Adipocyte (in vitro differentiated cells): ENCODE measurements around the gene TRAPPC8.
A peak's percentile ranks its signal among the peaks of the same experiment; 100 is the strongest.

Source experiments
- DNase-seq: peaks from one replicate; pipeline ENCODE4 v3.0.0-alpha.2; 2015; ENCODE audit warnings: low read depth
- H3K27me3 ChIP-seq: replicated peaks from 2 replicates; pipeline ENCODE4 v1.7.0; 2013; ENCODE audit warnings: mild to moderate bottlenecking, low read length, moderate library complexity; ENCODE audit not compliant: control insufficient read depth, insufficient read depth
- H3K36me3 ChIP-seq: 2 replicates; pipeline ENCODE4 v1.7.0; 2013; ENCODE audit warnings: low read length, mild to moderate bottlenecking, moderate library complexity; ENCODE audit not compliant: control insufficient read depth, insufficient read depth, severe bottlenecking
- H3K4me1 ChIP-seq: 2 replicates; pipeline ENCODE4 v1.7.0; 2013; ENCODE audit warnings: mild to moderate bottlenecking, low read length, moderate library complexity; ENCODE audit not compliant: control insufficient read depth, insufficient read depth
- H3K4me3 ChIP-seq: 2 replicates; pipeline ENCODE4 v1.7.0; 2013; ENCODE audit warnings: mild to moderate bottlenecking, low read length, moderate library complexity
- H3K9ac ChIP-seq: 2 replicates; pipeline ENCODE4 v1.7.0; 2013; ENCODE audit warnings: mild to moderate bottlenecking, low read length, moderate library complexity
- H3K9me3 ChIP-seq: 2 replicates; pipeline ENCODE4 v1.7.0; 2013; ENCODE audit warnings: mild to moderate bottlenecking, low read length, moderate library complexity; ENCODE audit not compliant: control insufficient read depth

The TRAPPC8 gene

GRCh38 chr18:31942999-31943877 lies at the start of gene TRAPPC8:
TSS of gene TRAPPC8 (minus strand) at chr18:31943128. CDS start at chr18:31942764, 364 bp downstream.
- Histone ChIP-seq H3K4me3 (peak within 1 kb of the TSS; percentile 98), H3K4me1 (peaks cover 20% of the 10 kb centered on the region), H3K9me3 (no peaks in the 10 kb centered on the region)

GRCh38 chr18:31990823-31991222 lies 47.9 kb upstream of the TRAPPC8 start:
- no peak overlapping the region for H3K9ac ChIP-seq
- H3K27me3 ChIP-seq: no peaks in the 10 kb centered on the region
- no peaks in the 10 kb centered on the region for H3K9me3 ChIP-seq
- no peaks in the 10 kb centered on the region for H3K36me3 ChIP-seq
- DNase-seq: no peak
- H3K4me1 ChIP-seq: no peaks in the 10 kb centered on the region
- H3K4me3 ChIP-seq: no peak overlapping the region

More at GRCh38 chr18:31942999-31943877, at the start of gene TRAPPC8:
- Histone ChIP-seq H3K9ac (peak within 1 kb of the TSS; percentile 96), H3K27me3 (no peaks in the 10 kb centered on the region), H3K36me3 (no peaks in the 10 kb centered on the region)
- DNase-seq: peak; percentile 100

GRCh38 chr18:31983976-31984375 lies 41.0 kb upstream of the TRAPPC8 start:
- H3K36me3 ChIP-seq: no peaks in the 10 kb centered on the region
- no peak for DNase-seq
- H3K4me3 ChIP-seq: no peak overlapping the region
- no peaks in the 10 kb centered on the region for H3K4me1 ChIP-seq
- H3K27me3 ChIP-seq: no peaks in the 10 kb centered on the region
- peaks cover 1% of the 10 kb centered on the region for H3K9me3 ChIP-seq
- no peak overlapping the region for H3K9ac ChIP-seq

GRCh38 chr18:31983020-31983419 lies 40.1 kb upstream of the TRAPPC8 start:
- H3K4me3 ChIP-seq: no peak overlapping the region
- DNase-seq: no peak
- no peak overlapping the region for H3K9ac ChIP-seq
- peaks cover 10% of the 10 kb centered on the region for H3K9me3 ChIP-seq
- H3K4me1 ChIP-seq: no peaks in the 10 kb centered on the region
- H3K27me3 ChIP-seq: peaks cover 1% of the 10 kb centered on the region
- H3K36me3 ChIP-seq: no peaks in the 10 kb centered on the region

- Histone ChIP-seq H3K9ac (no peak overlapping the region), H3K9me3 (peaks cover 14% of the 10 kb centered on the region), H3K36me3 (no peaks in the 10 kb centered on the region), H3K4me1 (no peaks in the 10 kb centered on the region), H3K27me3 (peaks cover 4% of the 10 kb centered on the region), H3K4me3 (no peak overlapping the region)
- DNase-seq: no peak
Observed at GRCh38 chr18:31980863-31981262, 37.9 kb upstream of the TRAPPC8 start.

GRCh38 chr18:31979714-31980113 lies 36.8 kb upstream of the TRAPPC8 start:
- H3K9ac ChIP-seq: no peak overlapping the region
- H3K4me1 ChIP-seq: no peaks in the 10 kb centered on the region
- DNase-seq: no peak
- peaks cover 8% of the 10 kb centered on the region for H3K27me3 ChIP-seq
- H3K9me3 ChIP-seq: peaks cover 20% of the 10 kb centered on the region
- no peaks in the 10 kb centered on the region for H3K36me3 ChIP-seq
- no peak overlapping the region for H3K4me3 ChIP-seq

- no peak for DNase-seq
- H3K27me3 ChIP-seq: peaks cover 8% of the 10 kb centered on the region
Observed at GRCh38 chr18:31978616-31979015, 35.7 kb upstream of the TRAPPC8 start.

GRCh38 chr18:31977270-31977872 lies 34.4 kb upstream of the TRAPPC8 start:
- peak; percentile 65 for DNase-seq
- Histone ChIP-seq H3K27me3 (peaks cover 8% of the 10 kb centered on the region), H3K4me3 (no peak overlapping the region)

More at GRCh38 chr18:31978616-31979015, 35.7 kb upstream of the TRAPPC8 start:
- H3K36me3 ChIP-seq: no peaks in the 10 kb centered on the region
- H3K9ac ChIP-seq: no peak overlapping the region
- H3K4me3 ChIP-seq: no peak overlapping the region
- no peaks in the 10 kb centered on the region for H3K4me1 ChIP-seq
- H3K9me3 ChIP-seq: peaks cover 31% of the 10 kb centered on the region

GRCh38 chr18:31976242-31976641 lies 33.3 kb upstream of the TRAPPC8 start:
- Histone ChIP-seq H3K9ac (no peak overlapping the region), H3K4me3 (no peak overlapping the region), H3K27me3 (peaks cover 8% of the 10 kb centered on the region), H3K36me3 (no peaks in the 10 kb centered on the region), H3K9me3 (peaks cover 35% of the 10 kb centered on the region), H3K4me1 (no peaks in the 10 kb centered on the region)
- no peak for DNase-seq

More at GRCh38 chr18:31977270-31977872, 34.4 kb upstream of the TRAPPC8 start:
- H3K36me3 ChIP-seq: no peaks in the 10 kb centered on the region
- H3K9me3 ChIP-seq: peaks cover 35% of the 10 kb centered on the region
- no peak overlapping the region for H3K9ac ChIP-seq
- no peaks in the 10 kb centered on the region for H3K4me1 ChIP-seq

GRCh38 chr18:31973929-31974546 lies 31.1 kb upstream of the TRAPPC8 start:
- H3K9me3 ChIP-seq: peaks cover 35% of the 10 kb centered on the region
- peaks cover 8% of the 10 kb centered on the region for H3K27me3 ChIP-seq
- H3K4me3 ChIP-seq: no peak overlapping the region
- DNase-seq: no peak
- no peaks in the 10 kb centered on the region for H3K4me1 ChIP-seq
- no peaks in the 10 kb centered on the region for H3K36me3 ChIP-seq
- H3K9ac ChIP-seq: no peak overlapping the region

- Histone ChIP-seq H3K27me3 (peaks cover 10% of the 10 kb centered on the region), H3K4me3 (no peak overlapping the region), H3K36me3 (no peaks in the 10 kb centered on the region), H3K4me1 (no peaks in the 10 kb centered on the region), H3K9me3 (peaks cover 21% of the 10 kb centered on the region), H3K9ac (no peak overlapping the region)
- DNase-seq: no peak
Observed at GRCh38 chr18:31970617-31971016, 27.7 kb upstream of the TRAPPC8 start.
